Liver (tissue), 9 donors: Measurements from ENCODE around the gene CCL24. TPM values are rescaled to one million over a fixed set of nuclear protein-coding genes. Genes with fewer than 3 reads are reported as not detected.

Source experiments
- DNase-seq: peaks from one replicate; pipeline ENCODE4 v3.0.0-alpha.2; 2017; ENCODE audit warnings: low spot score
- H3K27ac ChIP-seq, 2 donors: one replicate each; pipeline ENCODE4 v1.7.0; 2013; ENCODE audit warnings: inconsistent platforms in 2 of 2, low read length in 2 of 2, control low read depth in 1 of 2, low read depth in 1 of 2, mild to moderate bottlenecking in 1 of 2
- H3K27me3 ChIP-seq, 4 donors: one replicate each; pipeline versions ENCODE4 v1.6.1 to v1.7.0; 2013; ENCODE audit warnings: low read length in 3 of 4, inconsistent platforms in 1 of 4, mild to moderate bottlenecking in 1 of 4, moderate library complexity in 1 of 4; ENCODE audit not compliant: control insufficient read depth in 4 of 4, insufficient read depth in 4 of 4
- H3K36me3 ChIP-seq, 4 donors: one replicate each; pipeline versions ENCODE4 v1.6.1 to v1.7.0; 2013; ENCODE audit warnings: low read length in 3 of 4, mild to moderate bottlenecking in 3 of 4, low read depth in 1 of 4, moderate library complexity in 1 of 4; ENCODE audit not compliant: control insufficient read depth in 4 of 4, insufficient read depth in 3 of 4
- H3K4me1 ChIP-seq, 4 donors: one replicate each; pipeline versions ENCODE4 v1.6.1 to v1.7.0; 2013; ENCODE audit warnings: low read length in 3 of 4, mild to moderate bottlenecking in 3 of 4, moderate library complexity in 1 of 4; ENCODE audit not compliant: control insufficient read depth in 4 of 4, insufficient read depth in 4 of 4
- H3K4me3 ChIP-seq, 3 donors: one replicate each; pipeline versions ENCODE4 v1.6.1 to v1.7.0; 2013; ENCODE audit warnings: low read length in 3 of 3, control low read depth in 1 of 3, low read depth in 1 of 3, mild to moderate bottlenecking in 1 of 3
- H3K9ac ChIP-seq, 2 donors: one replicate each; pipeline ENCODE4 v1.7.0; 2013; ENCODE audit warnings: low read length in 2 of 2, mild to moderate bottlenecking in 2 of 2, moderate library complexity in 2 of 2, control low read depth in 1 of 2, low read depth in 1 of 2
- H3K9me3 ChIP-seq, 4 donors: one replicate each; pipeline versions ENCODE4 v1.6.1 to v1.7.0; 2013; ENCODE audit warnings: low read length in 3 of 4; ENCODE audit not compliant: control insufficient read depth in 4 of 4
- ATF3 ChIP-seq: IDR thresholded peaks from 2 replicates; pipeline ENCODE4 v1.6.1; 2016; ENCODE audit warnings: antibody characterized with exemption
- CTCF ChIP-seq: fragments of 150-350 bp; IDR thresholded peaks from 2 replicates; pipeline ENCODE4 v1.5.1; 2017; ENCODE audit warnings: improper control_type of control experiment, low read depth, low read length; ENCODE audit not compliant: missing input control
- EGR1 ChIP-seq, 2 donors: IDR thresholded peaks; 2 replicates each; pipeline ENCODE4 v1.6.1; 2016 to 2018; ENCODE audit warnings: antibody characterized with exemption in 2 of 2, low read depth in 2 of 2
- FOXA1 ChIP-seq: IDR thresholded peaks from 2 replicates; pipeline ENCODE4 v1.6.1; 2016; ENCODE audit warnings: antibody characterized with exemption
- FOXA2 ChIP-seq: IDR thresholded peaks from 2 replicates; pipeline ENCODE4 v1.6.1; 2016; ENCODE audit warnings: antibody characterized with exemption
- GABPA ChIP-seq, 2 donors: IDR thresholded peaks in 1 of 2; conservative IDR thresholded peaks in 1 of 2; 2 replicates each; pipeline ENCODE4 v1.6.1; 2016; ENCODE audit warnings: antibody characterized with exemption in 2 of 2, mild to moderate bottlenecking in 1 of 2, moderate library complexity in 1 of 2
- HNF4A ChIP-seq, 2 donors: conservative IDR thresholded peaks; 2 replicates each; pipeline ENCODE4 v1.6.1; 2016; ENCODE audit warnings: antibody characterized with exemption in 2 of 2, mild to moderate bottlenecking in 2 of 2
- HNF4G ChIP-seq: IDR thresholded peaks from 2 replicates; pipeline ENCODE4 v1.6.1; 2016; ENCODE audit warnings: antibody characterized with exemption
- JUND ChIP-seq, 2 donors: IDR thresholded peaks; 2 replicates each; pipeline ENCODE4 v1.6.1; 2016; ENCODE audit warnings: antibody characterized with exemption in 2 of 2
- NR2F2 ChIP-seq: IDR thresholded peaks from 2 replicates; pipeline ENCODE4 v1.6.1; 2016; ENCODE audit warnings: antibody characterized with exemption
- RAD21 ChIP-seq, 2 donors: IDR thresholded peaks; 2 replicates each; pipeline ENCODE4 v1.6.1; 2016; ENCODE audit warnings: antibody characterized with exemption in 2 of 2, mild to moderate bottlenecking in 2 of 2
- REST ChIP-seq: IDR thresholded peaks from 2 replicates; pipeline ENCODE4 v1.6.1; 2016; ENCODE audit warnings: antibody characterized with exemption, mild to moderate bottlenecking
- RXRA ChIP-seq, 2 donors: IDR thresholded peaks; 2 replicates each; pipeline ENCODE4 v1.6.1; 2017 to 2018; ENCODE audit warnings: antibody characterized with exemption in 2 of 2, mild to moderate bottlenecking in 1 of 2
- SP1 ChIP-seq: IDR thresholded peaks from 2 replicates; pipeline ENCODE4 v1.6.1; 2018; ENCODE audit warnings: antibody characterized with exemption, mild to moderate bottlenecking
- TAF1 ChIP-seq: conservative IDR thresholded peaks from 2 replicates; pipeline ENCODE4 v1.6.1; 2016; ENCODE audit warnings: antibody characterized with exemption, mild to moderate bottlenecking
- YY1 ChIP-seq: IDR thresholded peaks from 2 replicates; pipeline ENCODE4 v1.6.1; 2016; ENCODE audit warnings: antibody characterized with exemption, mild to moderate bottlenecking
- ZBTB33 ChIP-seq: IDR thresholded peaks from 2 replicates; pipeline ENCODE4 v1.6.1; 2016; ENCODE audit warnings: antibody characterized with exemption
- WGBS: extraction: QIAGEN DNeasy Blood & Tissue Kit; methylation state at CpG from one replicate; pipeline ENCODE4 v1.1.7; 2013; 5-methylcytosine and 5-hydroxymethylcytosine counted together
- polyA plus RNA-seq, 2 donors: library from polyadenylated mRNA; stranded (reverse) in 1 of 2; unstranded in 1 of 2; fragments of 200-250 nt in 1 of 2; fragments of >200 nt in 1 of 2; fragmentation: Nextera tagmentation in 1 of 2; extraction: Ambion mirVana in 1 of 2; gene quantifications; one replicate each; pipeline versions ENCODE4 v1.2.1 to v1.2.3, GENCODE V29; 2013 to 2015
- total RNA-seq, 2 donors: library from RNA; depleted of rRNA; stranded (reverse); fragments of >200 nt; gene quantifications; one replicate each; pipeline ENCODE4 v1.2.3, GENCODE V29; 2014
- donor health status: healthy.
- donor health status: healthy.
- donor health status: healthy.
- donor health status: healthy.
- donor health status: healthy.

Gene CCL24
- total and polyA plus RNA-seq, 4 donors, result 0.47 to 2.1 (median 1.6) TPM; not detected in 1

- Histone ChIP-seq H3K36me3 (no peaks in the 10 kb centered on the region), H3K4me3 (no peak overlapping the region), H3K27me3 (no peaks in the 10 kb centered on the region), H3K27ac (no peak overlapping the region), H3K4me1 (no peaks in the 10 kb centered on the region), H3K9ac (no peak overlapping the region), H3K9me3 (no peaks in the 10 kb centered on the region)
- WGBS, result 80% methylated on average over 2 of the region's 2 CpGs
- DNase-seq, result no peak
- TF ChIP-seq GABPA (IDR thresholded peaks at IDR 0.05 in 1 of 2, conservative IDR thresholded peaks at IDR 0.05 in 1 of 2) (no peak), HNF4G (no peak), TAF1 (no peak), CTCF (no peak), FOXA1 (no peak), FOXA2 (no peak), YY1 (no peak), EGR1 (IDR thresholded peaks at IDR 0.05; ENCODE audit: low read depth in 2 of 2) (no peak), RAD21 (IDR thresholded peaks at IDR 0.05) (no peak), JUND (IDR thresholded peaks at IDR 0.05) (no peak), RXRA (IDR thresholded peaks at IDR 0.05) (no peak), ATF3 (no peak), HNF4A (conservative IDR thresholded peaks at IDR 0.05) (no peak), ZBTB33 (no peak)
Measured at GRCh38 chr7:75819711-75820110, 6.1 kb upstream of the CCL24 start.

- Histone ChIP-seq H3K27me3 (no peaks in the 10 kb centered on the region), H3K9me3 (no peaks in the 10 kb centered on the region), H3K27ac (no peak overlapping the region), H3K9ac (no peak overlapping the region), H3K4me3 (no peak overlapping the region), H3K4me1 (no peaks in the 10 kb centered on the region), H3K36me3 (no peaks in the 10 kb centered on the region)
- WGBS, result 83% methylated on average over 5 of the region's 5 CpGs
- DNase-seq, result no peak
- TF ChIP-seq NR2F2 (no peak), HNF4A (conservative IDR thresholded peaks at IDR 0.05) (no peak), SP1 (no peak), REST (no peak), YY1 (no peak), FOXA1 (no peak), RXRA (IDR thresholded peaks at IDR 0.05) (no peak), HNF4G (no peak), EGR1 (IDR thresholded peaks at IDR 0.05; ENCODE audit: low read depth in 2 of 2) (no peak), FOXA2 (no peak), TAF1 (no peak), JUND (IDR thresholded peaks at IDR 0.05) (no peak), ATF3 (no peak), ZBTB33 (no peak), RAD21 (IDR thresholded peaks at IDR 0.05) (no peak), CTCF (no peak)
Measured at GRCh38 chr7:75818472-75818871, 4.9 kb upstream of the CCL24 start.
